ENCODE results near the gene FMNL2.

DNA sequence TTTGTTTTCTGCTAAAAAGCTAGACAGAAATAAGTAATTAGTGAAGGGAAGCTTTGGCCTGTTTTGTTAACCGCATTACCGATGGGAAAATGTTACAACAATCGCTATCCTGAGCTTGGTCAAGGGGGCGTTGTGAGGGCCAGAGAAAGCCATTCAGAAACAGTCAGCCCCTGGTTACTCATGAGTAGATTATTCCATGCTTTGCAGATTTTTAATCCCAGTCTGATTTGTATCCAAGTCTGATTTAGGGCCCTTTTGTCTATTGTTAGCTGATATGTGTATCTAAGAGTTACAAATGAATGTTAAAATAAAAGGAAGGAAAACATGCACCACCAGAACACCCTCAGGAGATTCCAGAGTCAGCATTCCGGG lies 283.2 kb downstream of the FMNL2 start:
- TF ChIP-seq SIN3A (IDR thresholded peaks at IDR 0.05; ENCODE audit: low read depth) (no peak), EZH2phosphoT487 (IDR thresholded peaks at IDR 0.05; ENCODE audit: borderline replicate concordance) (no peak), SRF (IDR thresholded peaks at IDR 0.05; ENCODE audit: low read depth) (no peak), EGR1 (IDR thresholded peaks at IDR 0.05; ENCODE audit: low read depth) (no peak)
- TF ChIP-seq, protein P1, sequence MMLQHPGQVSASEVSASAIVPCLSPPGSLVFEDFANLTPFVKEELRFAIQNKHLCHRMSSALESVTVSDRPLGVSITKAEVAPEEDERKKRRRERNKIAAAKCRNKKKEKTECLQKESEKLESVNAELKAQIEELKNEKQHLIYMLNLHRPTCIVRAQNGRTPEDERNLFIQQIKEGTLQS (IDR thresholded peaks at IDR 0.05): no peak
- TF ChIP-seq, protein P2, sequence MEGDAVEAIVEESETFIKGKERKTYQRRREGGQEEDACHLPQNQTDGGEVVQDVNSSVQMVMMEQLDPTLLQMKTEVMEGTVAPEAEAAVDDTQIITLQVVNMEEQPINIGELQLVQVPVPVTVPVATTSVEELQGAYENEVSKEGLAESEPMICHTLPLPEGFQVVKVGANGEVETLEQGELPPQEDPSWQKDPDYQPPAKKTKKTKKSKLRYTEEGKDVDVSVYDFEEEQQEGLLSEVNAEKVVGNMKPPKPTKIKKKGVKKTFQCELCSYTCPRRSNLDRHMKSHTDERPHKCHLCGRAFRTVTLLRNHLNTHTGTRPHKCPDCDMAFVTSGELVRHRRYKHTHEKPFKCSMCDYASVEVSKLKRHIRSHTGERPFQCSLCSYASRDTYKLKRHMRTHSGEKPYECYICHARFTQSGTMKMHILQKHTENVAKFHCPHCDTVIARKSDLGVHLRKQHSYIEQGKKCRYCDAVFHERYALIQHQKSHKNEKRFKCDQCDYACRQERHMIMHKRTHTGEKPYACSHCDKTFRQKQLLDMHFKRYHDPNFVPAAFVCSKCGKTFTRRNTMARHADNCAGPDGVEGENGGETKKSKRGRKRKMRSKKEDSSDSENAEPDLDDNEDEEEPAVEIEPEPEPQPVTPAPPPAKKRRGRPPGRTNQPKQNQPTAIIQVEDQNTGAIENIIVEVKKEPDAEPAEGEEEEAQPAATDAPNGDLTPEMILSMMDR (IDR thresholded peaks at IDR 0.05 in 2 of 3, conservative IDR thresholded peaks at IDR 0.05 in 1 of 3; ENCODE audit: borderline replicate concordance in 1 of 3, insufficient read depth in 1 of 3, low read depth in 2 of 3, low read length in 2 of 3): no peak
- TF ChIP-seq, protein P3, sequence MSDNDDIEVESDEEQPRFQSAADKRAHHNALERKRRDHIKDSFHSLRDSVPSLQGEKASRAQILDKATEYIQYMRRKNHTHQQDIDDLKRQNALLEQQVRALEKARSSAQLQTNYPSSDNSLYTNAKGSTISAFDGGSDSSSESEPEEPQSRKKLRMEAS (IDR thresholded peaks at IDR 0.05): no peak
- TF ChIP-seq, protein P4, sequence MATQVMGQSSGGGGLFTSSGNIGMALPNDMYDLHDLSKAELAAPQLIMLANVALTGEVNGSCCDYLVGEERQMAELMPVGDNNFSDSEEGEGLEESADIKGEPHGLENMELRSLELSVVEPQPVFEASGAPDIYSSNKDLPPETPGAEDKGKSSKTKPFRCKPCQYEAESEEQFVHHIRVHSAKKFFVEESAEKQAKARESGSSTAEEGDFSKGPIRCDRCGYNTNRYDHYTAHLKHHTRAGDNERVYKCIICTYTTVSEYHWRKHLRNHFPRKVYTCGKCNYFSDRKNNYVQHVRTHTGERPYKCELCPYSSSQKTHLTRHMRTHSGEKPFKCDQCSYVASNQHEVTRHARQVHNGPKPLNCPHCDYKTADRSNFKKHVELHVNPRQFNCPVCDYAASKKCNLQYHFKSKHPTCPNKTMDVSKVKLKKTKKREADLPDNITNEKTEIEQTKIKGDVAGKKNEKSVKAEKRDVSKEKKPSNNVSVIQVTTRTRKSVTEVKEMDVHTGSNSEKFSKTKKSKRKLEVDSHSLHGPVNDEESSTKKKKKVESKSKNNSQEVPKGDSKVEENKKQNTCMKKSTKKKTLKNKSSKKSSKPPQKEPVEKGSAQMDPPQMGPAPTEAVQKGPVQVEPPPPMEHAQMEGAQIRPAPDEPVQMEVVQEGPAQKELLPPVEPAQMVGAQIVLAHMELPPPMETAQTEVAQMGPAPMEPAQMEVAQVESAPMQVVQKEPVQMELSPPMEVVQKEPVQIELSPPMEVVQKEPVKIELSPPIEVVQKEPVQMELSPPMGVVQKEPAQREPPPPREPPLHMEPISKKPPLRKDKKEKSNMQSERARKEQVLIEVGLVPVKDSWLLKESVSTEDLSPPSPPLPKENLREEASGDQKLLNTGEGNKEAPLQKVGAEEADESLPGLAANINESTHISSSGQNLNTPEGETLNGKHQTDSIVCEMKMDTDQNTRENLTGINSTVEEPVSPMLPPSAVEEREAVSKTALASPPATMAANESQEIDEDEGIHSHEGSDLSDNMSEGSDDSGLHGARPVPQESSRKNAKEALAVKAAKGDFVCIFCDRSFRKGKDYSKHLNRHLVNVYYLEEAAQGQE (IDR thresholded peaks at IDR 0.05; ENCODE audit: low read depth): no peak

Measured in HCT116 (cell line).